HCT116 (cell line): Measurements from ENCODE around the gene ZBTB16. TPM values are rescaled to one million over a fixed set of nuclear protein-coding genes. Genes with fewer than 3 reads are reported as not detected.

Source experiments
- ATAC-seq: fragments of 200-7000 bp; cut with Tn5 transposase; 2 replicates; pipeline ENCODE4 v1.9.1; 2020; ENCODE audit warnings: mild to moderate bottlenecking, moderate library complexity
- BruUV-seq: library from RNA; stranded (reverse); fragments of 400-500 nt; replicated peaks from 2 replicates; lab custom pipeline; 2021; lab: Mats Ljungman, UMichigan
- CTCF ChIA-PET: fragments of 300-600 bp; sonication (Branson Sonifier 250); formaldehyde crosslinking; loops from one replicate; lab custom pipeline; 2021; ENCODE audit warnings: antibody characterized with exemption; lab: Charles Lee
- POLR2A ChIA-PET: fragments of 300-600, 350-600 bp; sonication (Branson Sonifier 250); formaldehyde crosslinking; loops from one replicate; lab custom pipeline; 2021; ENCODE audit warnings: antibody characterized with exemption; lab: Charles Lee
- RAD21 ChIA-PET, 2 experiments: fragments of 300-600 bp; sonication (Branson Sonifier 250); formaldehyde crosslinking; loops; one replicate each; lab custom pipeline; 2023; ENCODE audit warnings: low total read pairs in 2 of 2; ENCODE audit not compliant: uncharacterized antibody in 2 of 2, unreplicated experiment in 2 of 2, low non-redundant PET in 1 of 2; lab: Charles Lee
- DNase-seq: peaks from one replicate; pipeline ENCODE4 v3.0.0-alpha.2; 2010; ENCODE audit warnings: low read depth, low spot score
- H2AFZ ChIP-seq: fragments of 200-600 bp; shearing (Covaris generic), sonication (generic); 2 replicates; pipeline ENCODE4 v1.6.1; 2017; ENCODE audit warnings: low read depth, mixed run types, mixed read lengths, antibody characterized with exemption, low read length; ENCODE audit not compliant: poor library complexity, severe bottlenecking
- H3K27ac ChIP-seq: 2 replicates; pipeline ENCODE4 v1.5.1; 2012; ENCODE audit warnings: low read depth, low read length
- H3K27me3 ChIP-seq: fragments of 200-600 bp; sonication (generic); 2 replicates; pipeline ENCODE4 v1.6.1; 2016; ENCODE audit warnings: mixed run types, low read length, mixed read lengths; ENCODE audit not compliant: insufficient read depth
- H3K36me3 ChIP-seq, 2 experiments: fragments of 200-500 bp in 1 of 2; fragments of 200-600 bp in 1 of 2; sonication (Bioruptor generic) in 1 of 2; sonication (generic) in 1 of 2; 2 replicates each; pipeline versions ENCODE4 v1.5.1 to v1.6.1; 2014 to 2016; ENCODE audit warnings: low read length in 2 of 2, inconsistent platforms in 1 of 2, mixed read lengths in 1 of 2, mixed run types in 1 of 2; ENCODE audit not compliant: insufficient read depth in 2 of 2, control insufficient read depth in 1 of 2
- H3K4me1 ChIP-seq, 2 experiments: fragments of 200-600 bp in 1 of 2; sonication (generic) in 1 of 2; 2 replicates each; pipeline versions ENCODE4 v1.5.1 to v1.6.1; 2012 to 2017; ENCODE audit warnings: low read length in 2 of 2, inconsistent platforms in 1 of 2, mild to moderate bottlenecking in 1 of 2, mixed read lengths in 1 of 2, mixed run types in 1 of 2, moderate library complexity in 1 of 2; ENCODE audit not compliant: insufficient read depth in 2 of 2, control insufficient read depth in 1 of 2
- H3K4me2 ChIP-seq: fragments of 200-600 bp; sonication (generic); 2 replicates; pipeline ENCODE4 v1.6.1; 2017; ENCODE audit warnings: mixed run types, low read length, mixed read lengths
- H3K4me3 ChIP-seq, 2 experiments: fragments of 200-600 bp in 1 of 2; sonication (generic) in 1 of 2; replicated peaks in 1 of 2; 2 replicates each; pipeline ENCODE4 v1.5.1; 2011 to 2016; ENCODE audit warnings: low read length in 2 of 2, control low read depth in 1 of 2, low read depth in 1 of 2, mild to moderate bottlenecking in 1 of 2, mixed read lengths in 1 of 2, mixed run types in 1 of 2
- H3K79me2 ChIP-seq: fragments of 200-600 bp; sonication (generic); 2 replicates; pipeline ENCODE4 v1.6.1; 2017; ENCODE audit warnings: mild to moderate bottlenecking, mixed run types, low read length, moderate library complexity, mixed read lengths; ENCODE audit not compliant: insufficient read depth
- H3K9ac ChIP-seq: fragments of 200-600 bp; sonication (generic); 2 replicates; pipeline ENCODE4 v1.6.1; 2016; ENCODE audit warnings: low read length, mixed read lengths
- H3K9me2 ChIP-seq: fragments of 200-600 bp; sonication (generic), shearing (Covaris generic); 2 replicates; pipeline ENCODE4 v1.6.1; 2017; ENCODE audit warnings: mixed run types, mild to moderate bottlenecking, moderate library complexity; ENCODE audit not compliant: insufficient read depth
- H3K9me3 ChIP-seq, 2 experiments: fragments of 200-500 bp in 1 of 2; fragments of 200-600 bp in 1 of 2; sonication (Bioruptor generic) in 1 of 2; sonication (generic) in 1 of 2; 2 replicates each; pipeline ENCODE4 v1.6.1; 2014 to 2017; ENCODE audit warnings: low read length in 2 of 2, mixed read lengths in 2 of 2, inconsistent platforms in 1 of 2, low read depth in 1 of 2, mild to moderate bottlenecking in 1 of 2, mixed run types in 1 of 2, moderate library complexity in 1 of 2; ENCODE audit not compliant: control insufficient read depth in 1 of 2, insufficient read depth in 1 of 2
- H4K20me1 ChIP-seq: fragments of 200-600 bp; sonication (generic), shearing (Covaris generic); 2 replicates; pipeline ENCODE4 v1.6.1; 2017; ENCODE audit warnings: mixed run types, mild to moderate bottlenecking, moderate library complexity; ENCODE audit not compliant: insufficient read depth
- EGR1 ChIP-seq: IDR thresholded peaks from 2 replicates; pipeline ENCODE4 v1.6.1; 2012; ENCODE audit warnings: low read depth
- ELF1 ChIP-seq: IDR thresholded peaks from 2 replicates; pipeline ENCODE4 v1.6.1; 2012; ENCODE audit warnings: low read depth, borderline replicate concordance
- EZH2 ChIP-seq: fragments of 200-600 bp; sonication (generic); IDR thresholded peaks from 2 replicates; pipeline ENCODE4 v1.6.1; 2017; ENCODE audit warnings: antibody characterized with exemption, mixed run types
- EZH2phosphoT487 ChIP-seq: fragments of 200-600 bp; IDR thresholded peaks from 2 replicates; pipeline ENCODE4 v1.6.1; 2018; ENCODE audit warnings: antibody characterized with exemption, borderline replicate concordance
- JUND ChIP-seq: IDR thresholded peaks from 2 replicates; pipeline ENCODE4 v1.6.1; 2012
- POLR2A ChIP-seq: IDR thresholded peaks from 2 replicates; pipeline ENCODE4 v1.7.0; 2011; ENCODE audit warnings: borderline replicate concordance; ENCODE audit not compliant: insufficient read depth, insufficient read length; ENCODE audit errors: extremely low read depth
- POLR2AphosphoS5 ChIP-seq: IDR thresholded peaks from 2 replicates; pipeline ENCODE4 v1.6.1; 2011; ENCODE audit warnings: mild to moderate bottlenecking, low read depth, low read length, moderate library complexity
- SIN3A ChIP-seq: IDR thresholded peaks from 2 replicates; pipeline ENCODE4 v1.6.1; 2012; ENCODE audit warnings: low read depth
- SRF ChIP-seq: IDR thresholded peaks from 2 replicates; pipeline ENCODE4 v1.6.1; 2012; ENCODE audit warnings: low read depth
- TCF7L2 ChIP-seq: IDR thresholded peaks from 2 replicates; pipeline ENCODE4 v1.7.0; 2011; ENCODE audit warnings: borderline replicate concordance, inconsistent platforms; ENCODE audit not compliant: insufficient read depth, insufficient read length; ENCODE audit errors: extremely low read depth
- ZFX ChIP-seq: fragments of 450-650 bp; IDR thresholded peaks from 2 replicates; pipeline ENCODE4 v1.6.1; 2017
- intact Hi-C: fragments of 100-400 bp; cut with micrococcal nuclease; formaldehyde crosslinking; loops from 2 replicates; pipeline ENCODE4 v1.10.0; 2022
- total RNA-seq: library from RNA; stranded (reverse); gene quantifications from one replicate; pipeline ENCODE4 v1.2.1, GENCODE V29; 2021; ENCODE audit not compliant: unreplicated experiment
- TF ChIP-seq, protein P1 (sequence below), 3 experiments: fragments of 200-600 bp in 1 of 3; sonication (generic) in 1 of 3; IDR thresholded peaks in 2 of 3; conservative IDR thresholded peaks in 1 of 3; 2 replicates each; pipeline ENCODE4 v1.5.1; 2012 to 2017; ENCODE audit warnings: low read depth in 2 of 3, low read length in 2 of 3, antibody characterized with exemption in 1 of 3, borderline replicate concordance in 1 of 3, control low read depth in 1 of 3, mild to moderate bottlenecking in 1 of 3, mixed read lengths in 1 of 3, mixed run types in 1 of 3, moderate library complexity in 1 of 3; ENCODE audit not compliant: insufficient read depth in 1 of 3
- TF ChIP-seq, protein P2 (sequence below): IDR thresholded peaks from 2 replicates; pipeline ENCODE4 v1.6.1; 2012
- TF ChIP-seq, protein P3 (sequence below): IDR thresholded peaks from 2 replicates; pipeline ENCODE4 v1.6.1; 2012
- TF ChIP-seq, protein P4 (sequence below): IDR thresholded peaks from 2 replicates; pipeline ENCODE4 v1.6.1; 2012; ENCODE audit warnings: low read depth

Gene ZBTB16
- total RNA-seq, 1 experiment from 2014 or later: 0.30 TPM

DNA sequence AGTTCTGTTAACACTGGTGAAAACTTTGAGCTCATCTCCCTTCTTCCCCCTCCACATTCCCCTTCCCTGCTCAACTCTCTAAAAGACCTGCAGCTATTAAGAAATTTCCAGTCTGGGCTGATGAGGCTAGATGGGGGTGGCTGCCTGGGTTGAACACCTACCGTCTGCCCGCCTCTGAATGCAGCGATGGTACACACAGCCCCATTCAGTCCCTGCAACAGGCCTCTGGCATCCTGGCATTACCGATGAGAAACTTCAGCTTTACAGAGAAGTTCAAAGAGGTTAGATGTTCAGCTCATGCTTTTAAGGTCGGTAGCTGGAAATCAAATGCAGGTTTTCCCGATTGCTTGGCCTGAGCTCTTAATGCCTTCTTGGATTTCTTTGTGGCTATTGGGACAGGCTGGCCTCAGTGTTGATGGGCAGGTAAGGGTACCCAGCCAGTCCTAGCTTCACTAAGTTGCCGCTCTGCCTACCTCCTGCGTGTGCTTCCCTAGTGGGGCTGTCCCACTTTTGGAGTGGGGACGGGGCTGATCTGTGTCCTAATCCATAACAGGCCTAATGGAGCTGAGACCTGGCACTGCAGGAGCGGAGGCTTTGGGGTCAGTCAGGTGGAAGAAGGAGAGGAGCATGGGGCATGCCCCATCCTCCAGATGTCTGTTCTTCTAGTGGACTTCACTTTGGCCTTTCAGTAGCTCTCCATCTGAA is 49.1 kb downstream of the ZBTB16 start (continued):
- TF ChIP-seq, protein P1, sequence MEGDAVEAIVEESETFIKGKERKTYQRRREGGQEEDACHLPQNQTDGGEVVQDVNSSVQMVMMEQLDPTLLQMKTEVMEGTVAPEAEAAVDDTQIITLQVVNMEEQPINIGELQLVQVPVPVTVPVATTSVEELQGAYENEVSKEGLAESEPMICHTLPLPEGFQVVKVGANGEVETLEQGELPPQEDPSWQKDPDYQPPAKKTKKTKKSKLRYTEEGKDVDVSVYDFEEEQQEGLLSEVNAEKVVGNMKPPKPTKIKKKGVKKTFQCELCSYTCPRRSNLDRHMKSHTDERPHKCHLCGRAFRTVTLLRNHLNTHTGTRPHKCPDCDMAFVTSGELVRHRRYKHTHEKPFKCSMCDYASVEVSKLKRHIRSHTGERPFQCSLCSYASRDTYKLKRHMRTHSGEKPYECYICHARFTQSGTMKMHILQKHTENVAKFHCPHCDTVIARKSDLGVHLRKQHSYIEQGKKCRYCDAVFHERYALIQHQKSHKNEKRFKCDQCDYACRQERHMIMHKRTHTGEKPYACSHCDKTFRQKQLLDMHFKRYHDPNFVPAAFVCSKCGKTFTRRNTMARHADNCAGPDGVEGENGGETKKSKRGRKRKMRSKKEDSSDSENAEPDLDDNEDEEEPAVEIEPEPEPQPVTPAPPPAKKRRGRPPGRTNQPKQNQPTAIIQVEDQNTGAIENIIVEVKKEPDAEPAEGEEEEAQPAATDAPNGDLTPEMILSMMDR (IDR thresholded peaks at IDR 0.05 in 2 of 3, conservative IDR thresholded peaks at IDR 0.05 in 1 of 3; ENCODE audit: borderline replicate concordance in 1 of 3, insufficient read depth in 1 of 3, low read depth in 2 of 3, low read length in 2 of 3): no peak
- TF ChIP-seq POLR2AphosphoS5: no peak
- TF ChIP-seq, protein P2, sequence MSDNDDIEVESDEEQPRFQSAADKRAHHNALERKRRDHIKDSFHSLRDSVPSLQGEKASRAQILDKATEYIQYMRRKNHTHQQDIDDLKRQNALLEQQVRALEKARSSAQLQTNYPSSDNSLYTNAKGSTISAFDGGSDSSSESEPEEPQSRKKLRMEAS: no peak
- no peak for TF ChIP-seq ZFX
- no peak for TF ChIP-seq EZH2phosphoT487
- no peak for TF ChIP-seq JUND
- TF ChIP-seq POLR2A: no peak
- no peak for TF ChIP-seq SRF

DNA sequence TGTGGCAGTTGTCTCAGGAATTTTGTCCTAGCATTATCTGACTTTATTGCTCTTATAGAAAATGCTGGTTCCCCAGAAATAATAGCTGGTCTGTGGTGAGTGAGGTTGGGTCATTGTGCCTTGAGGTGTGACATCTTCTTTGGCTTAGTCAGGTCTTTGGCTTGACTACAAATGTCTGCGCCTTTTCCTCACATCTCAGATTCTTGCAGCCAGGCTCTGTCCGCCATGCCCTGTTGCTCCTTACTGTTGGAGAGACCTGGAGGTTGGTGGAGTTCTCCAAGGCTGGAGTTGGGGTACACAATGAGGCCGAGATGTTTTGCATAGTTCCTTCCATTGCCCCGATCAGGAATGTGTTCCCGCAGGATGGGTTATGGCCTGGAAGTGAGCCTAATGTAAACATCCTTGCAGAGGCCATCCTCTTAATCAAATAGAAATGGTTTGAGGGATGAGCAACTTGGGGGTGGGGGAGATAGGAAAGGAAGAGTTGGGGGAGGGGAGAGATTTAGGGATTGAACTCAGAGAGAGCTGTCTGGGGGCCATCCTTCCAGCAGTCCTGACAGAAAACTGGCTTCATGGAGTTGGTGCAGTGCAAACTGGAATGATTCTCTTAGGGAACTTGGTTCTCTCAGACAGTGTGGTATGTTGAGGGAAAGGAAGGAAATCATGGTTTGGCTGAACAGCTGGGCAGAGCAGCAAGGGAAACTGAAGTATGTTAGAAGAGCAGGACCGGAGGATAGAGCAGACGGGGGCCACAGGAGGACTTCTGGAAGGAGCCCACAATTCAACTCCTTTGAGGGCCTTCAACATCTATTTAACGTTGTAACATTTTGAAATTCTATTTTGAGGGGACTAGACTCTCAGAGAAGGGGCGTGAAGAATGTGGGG is 49.9 kb downstream of the ZBTB16 start:
- ChIA-PET POLR2A (no interaction called here), CTCF (no interaction called here), RAD21 (no interaction called here)
- Histone ChIP-seq H3K4me3 (no peak overlapping the region), H3K27me3 (peaks cover 84% of the 10 kb centered on the region), H3K4me1 (no peaks in the 10 kb centered on the region), H3K36me3 (no peaks in the 10 kb centered on the region), H3K27ac (no peak overlapping the region), H3K9ac (no peak overlapping the region), H3K4me2 (no peak overlapping the region), H2AFZ (no peak overlapping the region), H3K79me2 (no peaks in the 10 kb centered on the region), H3K9me2 (no peaks in the 10 kb centered on the region), H4K20me1 (no peaks in the 10 kb centered on the region; the same call in 1 of the 2 replicates), H3K9me3 (no peaks in the 10 kb centered on the region)
- ATAC-seq (no peak), DNase-seq (no peak)
- TF ChIP-seq JUND (no peak), EZH2 (no peak), EGR1 (no peak), SIN3A (no peak), POLR2A (no peak), EZH2phosphoT487 (no peak), ELF1 (no peak), TCF7L2 (no peak)
- TF ChIP-seq, protein P3, sequence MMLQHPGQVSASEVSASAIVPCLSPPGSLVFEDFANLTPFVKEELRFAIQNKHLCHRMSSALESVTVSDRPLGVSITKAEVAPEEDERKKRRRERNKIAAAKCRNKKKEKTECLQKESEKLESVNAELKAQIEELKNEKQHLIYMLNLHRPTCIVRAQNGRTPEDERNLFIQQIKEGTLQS: no peak
- TF ChIP-seq, protein P2: no peak
- TF ChIP-seq, protein P4, sequence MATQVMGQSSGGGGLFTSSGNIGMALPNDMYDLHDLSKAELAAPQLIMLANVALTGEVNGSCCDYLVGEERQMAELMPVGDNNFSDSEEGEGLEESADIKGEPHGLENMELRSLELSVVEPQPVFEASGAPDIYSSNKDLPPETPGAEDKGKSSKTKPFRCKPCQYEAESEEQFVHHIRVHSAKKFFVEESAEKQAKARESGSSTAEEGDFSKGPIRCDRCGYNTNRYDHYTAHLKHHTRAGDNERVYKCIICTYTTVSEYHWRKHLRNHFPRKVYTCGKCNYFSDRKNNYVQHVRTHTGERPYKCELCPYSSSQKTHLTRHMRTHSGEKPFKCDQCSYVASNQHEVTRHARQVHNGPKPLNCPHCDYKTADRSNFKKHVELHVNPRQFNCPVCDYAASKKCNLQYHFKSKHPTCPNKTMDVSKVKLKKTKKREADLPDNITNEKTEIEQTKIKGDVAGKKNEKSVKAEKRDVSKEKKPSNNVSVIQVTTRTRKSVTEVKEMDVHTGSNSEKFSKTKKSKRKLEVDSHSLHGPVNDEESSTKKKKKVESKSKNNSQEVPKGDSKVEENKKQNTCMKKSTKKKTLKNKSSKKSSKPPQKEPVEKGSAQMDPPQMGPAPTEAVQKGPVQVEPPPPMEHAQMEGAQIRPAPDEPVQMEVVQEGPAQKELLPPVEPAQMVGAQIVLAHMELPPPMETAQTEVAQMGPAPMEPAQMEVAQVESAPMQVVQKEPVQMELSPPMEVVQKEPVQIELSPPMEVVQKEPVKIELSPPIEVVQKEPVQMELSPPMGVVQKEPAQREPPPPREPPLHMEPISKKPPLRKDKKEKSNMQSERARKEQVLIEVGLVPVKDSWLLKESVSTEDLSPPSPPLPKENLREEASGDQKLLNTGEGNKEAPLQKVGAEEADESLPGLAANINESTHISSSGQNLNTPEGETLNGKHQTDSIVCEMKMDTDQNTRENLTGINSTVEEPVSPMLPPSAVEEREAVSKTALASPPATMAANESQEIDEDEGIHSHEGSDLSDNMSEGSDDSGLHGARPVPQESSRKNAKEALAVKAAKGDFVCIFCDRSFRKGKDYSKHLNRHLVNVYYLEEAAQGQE: no peak
- BruUV-seq: no TSS peak
- intact Hi-C loops: no loop called here
